ENCODE measurements around the gene AZIN2. TPM values are rescaled to one million over a fixed set of nuclear protein-coding genes. Genes with fewer than 3 reads are reported as not detected.

The AZIN2 gene
- total RNA-seq, 1 donor from 2014 or later = 15.1 TPM

DNA sequence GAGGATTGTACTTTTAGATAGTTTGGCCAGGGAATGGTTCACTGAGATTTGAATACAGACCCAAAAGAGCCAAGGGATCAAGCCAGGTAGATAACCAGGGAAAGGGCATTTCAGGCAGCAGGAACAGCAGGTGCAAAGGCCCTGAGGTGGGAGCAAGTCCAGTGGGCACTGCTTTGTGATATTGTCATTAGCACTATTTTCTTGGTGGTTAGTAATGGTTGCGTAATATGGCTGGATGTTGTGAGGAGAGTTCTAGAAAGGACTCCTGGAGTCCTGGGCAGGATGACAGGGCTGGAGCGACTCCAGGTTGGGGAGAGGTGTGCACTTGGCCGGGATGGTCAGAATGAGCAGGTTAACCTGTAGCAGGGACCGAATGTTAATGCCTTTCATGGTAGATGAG is 4.4 kb downstream of the AZIN2 start:
- TF ChIP-seq CTCF (IDR thresholded peaks at IDR 0.05; ENCODE audit: unreplicated experiment) = no peak
- peaks cover 15% of the 10 kb centered on the region for H3K27me3 Mint-ChIP-seq (ENCODE audit: low read depth)
- no peak overlapping the region for H3K4me3 Mint-ChIP-seq
- H3K36me3 Mint-ChIP-seq = no peaks in the 10 kb centered on the region
- no peak overlapping the region for H3K27ac Mint-ChIP-seq
- H3K4me1 Mint-ChIP-seq = peaks cover 18% of the 10 kb centered on the region
- no peak for DNase-seq (ENCODE audit: low spot score in 2 of 2, unreplicated experiment in 2 of 2)
- H3K9me3 Mint-ChIP-seq = no peaks in the 10 kb centered on the region

DNA sequence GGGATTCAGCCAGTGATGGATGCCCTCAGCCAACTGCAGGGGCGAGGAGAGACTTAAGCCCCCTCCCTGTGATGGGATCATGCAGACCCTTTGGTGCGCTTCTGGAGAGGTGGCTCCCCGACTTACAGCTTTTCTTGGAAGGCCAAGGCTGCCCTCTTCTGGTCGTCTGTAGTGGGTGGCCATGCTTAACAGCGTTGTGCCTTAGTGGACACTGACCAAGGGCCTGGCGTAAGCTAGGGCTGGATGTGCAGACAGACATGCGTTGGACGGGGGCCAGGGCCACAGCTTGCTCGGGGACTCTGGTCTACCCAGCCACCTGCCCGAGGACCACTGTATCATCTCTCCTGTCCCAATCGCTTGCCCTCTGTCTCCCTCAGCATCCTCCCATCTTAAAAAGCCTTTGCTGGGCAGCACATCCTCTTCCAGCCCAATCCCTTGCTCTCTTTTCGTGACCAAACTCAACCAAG is 5.5 kb downstream of the AZIN2 start:
- peaks cover 15% of the 10 kb centered on the region for H3K27me3 Mint-ChIP-seq (ENCODE audit: low read depth)
- H3K9me3 Mint-ChIP-seq = no peaks in the 10 kb centered on the region
- peak; percentile 34 for TF ChIP-seq CTCF (IDR thresholded peaks at IDR 0.05; ENCODE audit: unreplicated experiment)
- no peaks in the 10 kb centered on the region for H3K36me3 Mint-ChIP-seq
- H3K27ac Mint-ChIP-seq = no peak overlapping the region
- H3K4me3 Mint-ChIP-seq = no peak overlapping the region
- peak; percentile 40 to 72 for DNase-seq (ENCODE audit: low spot score in 2 of 2, unreplicated experiment in 2 of 2)
- H3K4me1 Mint-ChIP-seq = peaks cover 14% of the 10 kb centered on the region

- Mint-ChIP-seq H3K4me1 (peaks cover 9% of the 10 kb centered on the region), H3K27me3 (ENCODE audit: low read depth) (peaks cover 6% of the 10 kb centered on the region), H3K36me3 (no peaks in the 10 kb centered on the region), H3K9me3 (no peaks in the 10 kb centered on the region), H3K27ac (no peak overlapping the region), H3K4me3 (no peak overlapping the region)
- TF ChIP-seq CTCF (IDR thresholded peaks at IDR 0.05; ENCODE audit: unreplicated experiment) = no peak
- DNase-seq (ENCODE audit: low spot score in 2 of 2, unreplicated experiment in 2 of 2) = no peak
These were observed 6.7 kb downstream of the AZIN2 start for GRCh38 chr1:33087677-33088076.

GRCh38 chr1:33088119-33088906 is 7.4 kb downstream of the AZIN2 start:
- no peak for DNase-seq (ENCODE audit: low spot score in 2 of 2, unreplicated experiment in 2 of 2)
- Mint-ChIP-seq H3K4me3 (no peak overlapping the region), H3K27ac (no peak overlapping the region), H3K27me3 (ENCODE audit: low read depth) (peaks cover 3% of the 10 kb centered on the region), H3K9me3 (no peaks in the 10 kb centered on the region), H3K4me1 (peaks cover 9% of the 10 kb centered on the region), H3K36me3 (no peaks in the 10 kb centered on the region)
- TF ChIP-seq CTCF (IDR thresholded peaks at IDR 0.05; ENCODE audit: unreplicated experiment) = no peak

- Mint-ChIP-seq H3K36me3 (no peaks in the 10 kb centered on the region), H3K27ac (no peak overlapping the region), H3K4me3 (no peak overlapping the region), H3K9me3 (no peaks in the 10 kb centered on the region), H3K27me3 (ENCODE audit: low read depth) (peaks cover 3% of the 10 kb centered on the region), H3K4me1 (peaks cover 9% of the 10 kb centered on the region)
- no peak for TF ChIP-seq CTCF (IDR thresholded peaks at IDR 0.05; ENCODE audit: unreplicated experiment)
- no peak for DNase-seq (ENCODE audit: low spot score in 2 of 2, unreplicated experiment in 2 of 2)
These were observed 8.5 kb downstream of the AZIN2 start for GRCh38 chr1:33089457-33089856.
